ENCODE data around the gene RNF130. TPM values are rescaled to one million over a fixed set of nuclear protein-coding genes. Genes with fewer than 3 reads are reported as not detected.

RNF130 gene
- total RNA-seq, 1 donor from 2014 or later = 29.8 TPM

DNA sequence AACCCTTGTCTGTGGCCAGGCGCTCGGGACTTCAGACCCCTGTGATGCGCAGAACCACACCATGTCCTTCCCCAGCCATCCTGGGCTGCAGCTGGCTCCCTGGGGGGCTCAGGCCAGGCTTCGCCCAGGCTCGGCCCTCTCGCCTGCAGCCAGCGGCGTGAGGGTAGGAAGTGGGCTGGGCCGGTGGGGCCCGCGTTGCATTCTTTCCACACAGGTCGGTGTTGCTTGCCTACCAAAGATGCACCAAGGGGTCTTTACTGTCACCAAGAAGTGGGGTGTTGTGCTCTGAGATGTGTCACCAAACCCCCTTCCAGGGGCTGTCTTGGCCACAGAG lies 48.3 kb upstream of the RNF130 start:
- DNase-seq (ENCODE audit: low read depth) (no peak), FAIRE-seq (no peak)
- no peak overlapping the region for H3K4me3 ChIP-seq (ENCODE audit: insufficient read depth, low read depth, low read length)
- H3K36me3 ChIP-seq (ENCODE audit: insufficient read depth, low read length) = no peaks in the 10 kb centered on the region
- no peaks in the 10 kb centered on the region for H3K9me3 ChIP-seq (ENCODE audit: insufficient read depth, low read depth, low read length)
- no peaks in the 10 kb centered on the region for H3K4me1 ChIP-seq (ENCODE audit: insufficient read depth, low read length)
- Mint-ChIP-seq H3K4me1 (ENCODE audit: low read depth, unreplicated experiment) (peaks cover 2% of the 10 kb centered on the region), H3K36me3 (ENCODE audit: low read depth, unreplicated experiment) (no peaks in the 10 kb centered on the region), H3K27ac (ENCODE audit: unreplicated experiment) (no peak overlapping the region), H3K27me3 (ENCODE audit: low read depth, unreplicated experiment) (peaks cover 11% of the 10 kb centered on the region), H3K9me3 (ENCODE audit: unreplicated experiment) (no peaks in the 10 kb centered on the region), H3K4me3 (ENCODE audit: unreplicated experiment) (no peak overlapping the region)
- no peaks in the 10 kb centered on the region for H4K20me1 ChIP-seq (ENCODE audit: insufficient read depth, low read length)
- no peak overlapping the region for H2AFZ ChIP-seq (ENCODE audit: low read depth, low read length)
- no peak overlapping the region for H3K4me2 ChIP-seq (ENCODE audit: low read length)
- H3K9ac ChIP-seq (ENCODE audit: low read length) = no peak overlapping the region
- peaks cover 5% of the 10 kb centered on the region for H3K27me3 ChIP-seq (ENCODE audit: insufficient read depth, low read length)
- TF ChIP-seq, protein P1, sequence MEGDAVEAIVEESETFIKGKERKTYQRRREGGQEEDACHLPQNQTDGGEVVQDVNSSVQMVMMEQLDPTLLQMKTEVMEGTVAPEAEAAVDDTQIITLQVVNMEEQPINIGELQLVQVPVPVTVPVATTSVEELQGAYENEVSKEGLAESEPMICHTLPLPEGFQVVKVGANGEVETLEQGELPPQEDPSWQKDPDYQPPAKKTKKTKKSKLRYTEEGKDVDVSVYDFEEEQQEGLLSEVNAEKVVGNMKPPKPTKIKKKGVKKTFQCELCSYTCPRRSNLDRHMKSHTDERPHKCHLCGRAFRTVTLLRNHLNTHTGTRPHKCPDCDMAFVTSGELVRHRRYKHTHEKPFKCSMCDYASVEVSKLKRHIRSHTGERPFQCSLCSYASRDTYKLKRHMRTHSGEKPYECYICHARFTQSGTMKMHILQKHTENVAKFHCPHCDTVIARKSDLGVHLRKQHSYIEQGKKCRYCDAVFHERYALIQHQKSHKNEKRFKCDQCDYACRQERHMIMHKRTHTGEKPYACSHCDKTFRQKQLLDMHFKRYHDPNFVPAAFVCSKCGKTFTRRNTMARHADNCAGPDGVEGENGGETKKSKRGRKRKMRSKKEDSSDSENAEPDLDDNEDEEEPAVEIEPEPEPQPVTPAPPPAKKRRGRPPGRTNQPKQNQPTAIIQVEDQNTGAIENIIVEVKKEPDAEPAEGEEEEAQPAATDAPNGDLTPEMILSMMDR (IDR thresholded peaks at IDR 0.05; ENCODE audit: insufficient read depth, low read depth, low read length) = no peak
- TF ChIP-seq EZH2 (IDR thresholded peaks at IDR 0.05; ENCODE audit: insufficient read depth, low read length) = no peak
- no peaks in the 10 kb centered on the region for H3K79me2 ChIP-seq (ENCODE audit: insufficient read depth, low read length)
- no peak overlapping the region for H3K27ac ChIP-seq (ENCODE audit: low read depth, low read length)

GRCh38 chr5:180119031-180119902 lies 47.7 kb upstream of the RNF130 start:
- Mint-ChIP-seq H3K4me3 (ENCODE audit: unreplicated experiment) (no peak overlapping the region), H3K9me3 (ENCODE audit: unreplicated experiment) (no peaks in the 10 kb centered on the region), H3K27ac (ENCODE audit: unreplicated experiment) (no peak overlapping the region), H3K27me3 (ENCODE audit: low read depth, unreplicated experiment) (peaks cover 9% of the 10 kb centered on the region), H3K4me1 (ENCODE audit: low read depth, unreplicated experiment) (peaks cover 2% of the 10 kb centered on the region), H3K36me3 (ENCODE audit: low read depth, unreplicated experiment) (no peaks in the 10 kb centered on the region)
- Histone ChIP-seq H4K20me1 (ENCODE audit: insufficient read depth, low read length) (no peaks in the 10 kb centered on the region), H3K36me3 (ENCODE audit: insufficient read depth, low read length) (no peaks in the 10 kb centered on the region), H3K9ac (ENCODE audit: low read length) (no peak overlapping the region), H3K4me3 (ENCODE audit: insufficient read depth, low read depth, low read length) (no peak overlapping the region), H3K27me3 (ENCODE audit: insufficient read depth, low read length) (peaks cover 5% of the 10 kb centered on the region), H3K4me2 (ENCODE audit: low read length) (no peak overlapping the region), H3K4me1 (ENCODE audit: insufficient read depth, low read length) (no peaks in the 10 kb centered on the region), H3K27ac (ENCODE audit: low read depth, low read length) (no peak overlapping the region), H2AFZ (ENCODE audit: low read depth, low read length) (no peak overlapping the region), H3K9me3 (ENCODE audit: insufficient read depth, low read depth, low read length) (no peaks in the 10 kb centered on the region), H3K79me2 (ENCODE audit: insufficient read depth, low read length) (no peaks in the 10 kb centered on the region)
- TF ChIP-seq EZH2 (IDR thresholded peaks at IDR 0.05; ENCODE audit: insufficient read depth, low read length) = no peak
- TF ChIP-seq, protein P1 (IDR thresholded peaks at IDR 0.05; ENCODE audit: insufficient read depth, low read depth, low read length) = no peak
- FAIRE-seq = no peak
- no peak for DNase-seq (ENCODE audit: low read depth)

DNA sequence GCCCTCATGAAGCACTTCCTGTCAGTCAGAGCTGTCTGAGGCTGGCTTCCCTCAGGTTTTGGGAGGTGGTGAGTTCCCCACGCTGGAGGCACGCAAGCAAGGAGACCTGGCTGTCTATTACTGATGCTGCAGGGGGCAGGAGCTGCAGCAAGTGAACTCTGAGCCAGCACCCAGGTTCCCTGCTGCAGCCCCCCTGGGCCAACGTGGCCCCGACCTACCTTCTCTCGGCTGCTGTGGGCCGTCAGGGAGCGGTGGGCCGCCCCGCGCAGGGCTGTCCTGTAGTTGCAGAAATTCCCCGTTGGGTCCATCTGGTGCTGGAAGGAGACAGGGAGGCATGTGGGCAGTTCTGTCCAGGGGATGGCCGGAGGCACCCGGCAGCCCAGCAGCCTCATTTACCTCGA lies 46.8 kb upstream of the RNF130 start:
- H3K79me2 ChIP-seq (ENCODE audit: insufficient read depth, low read length) = no peaks in the 10 kb centered on the region
- H3K4me2 ChIP-seq (ENCODE audit: low read length) = no peak overlapping the region
- no peaks in the 10 kb centered on the region for H3K36me3 ChIP-seq (ENCODE audit: insufficient read depth, low read length)
- H3K27ac ChIP-seq (ENCODE audit: low read depth, low read length) = no peak overlapping the region
- Mint-ChIP-seq H3K36me3 (ENCODE audit: low read depth, unreplicated experiment) (no peaks in the 10 kb centered on the region), H3K9me3 (ENCODE audit: unreplicated experiment) (no peaks in the 10 kb centered on the region), H3K27ac (ENCODE audit: unreplicated experiment) (no peak overlapping the region), H3K27me3 (ENCODE audit: low read depth, unreplicated experiment) (peaks cover 7% of the 10 kb centered on the region), H3K4me1 (ENCODE audit: low read depth, unreplicated experiment) (peaks cover 2% of the 10 kb centered on the region), H3K4me3 (ENCODE audit: unreplicated experiment) (no peak overlapping the region)
- peaks cover 5% of the 10 kb centered on the region for H3K27me3 ChIP-seq (ENCODE audit: insufficient read depth, low read length)
- no peak for FAIRE-seq
- no peaks in the 10 kb centered on the region for H3K9me3 ChIP-seq (ENCODE audit: insufficient read depth, low read depth, low read length)
- DNase-seq (ENCODE audit: low read depth) = no peak
- TF ChIP-seq, protein P1 (IDR thresholded peaks at IDR 0.05; ENCODE audit: insufficient read depth, low read depth, low read length) = no peak
- TF ChIP-seq EZH2 (IDR thresholded peaks at IDR 0.05; ENCODE audit: insufficient read depth, low read length) = no peak
- H3K9ac ChIP-seq (ENCODE audit: low read length) = no peak overlapping the region
- H3K4me3 ChIP-seq (ENCODE audit: insufficient read depth, low read depth, low read length) = no peak overlapping the region
- no peaks in the 10 kb centered on the region for H3K4me1 ChIP-seq (ENCODE audit: insufficient read depth, low read length)
- H2AFZ ChIP-seq (ENCODE audit: low read depth, low read length) = no peak overlapping the region
- H4K20me1 ChIP-seq (ENCODE audit: insufficient read depth, low read length) = no peaks in the 10 kb centered on the region

Data from astrocyte (in vitro differentiated cells and primary cell).